Activated CD4-positive, alpha-beta T cell treated with anti-CD3 and anti-CD28 coated beads for 48 hours (primary cell): ENCODE measurements around the gene THAP7.

Source experiments
- DNase-seq: peaks from one replicate; pipeline ENCODE4 v3.0.0-alpha.2; 2020

THAP7 gene

GRCh38 chr22:20962491-20962945 lies 39.4 kb downstream of the THAP7 start:
- no peak for DNase-seq

DNA sequence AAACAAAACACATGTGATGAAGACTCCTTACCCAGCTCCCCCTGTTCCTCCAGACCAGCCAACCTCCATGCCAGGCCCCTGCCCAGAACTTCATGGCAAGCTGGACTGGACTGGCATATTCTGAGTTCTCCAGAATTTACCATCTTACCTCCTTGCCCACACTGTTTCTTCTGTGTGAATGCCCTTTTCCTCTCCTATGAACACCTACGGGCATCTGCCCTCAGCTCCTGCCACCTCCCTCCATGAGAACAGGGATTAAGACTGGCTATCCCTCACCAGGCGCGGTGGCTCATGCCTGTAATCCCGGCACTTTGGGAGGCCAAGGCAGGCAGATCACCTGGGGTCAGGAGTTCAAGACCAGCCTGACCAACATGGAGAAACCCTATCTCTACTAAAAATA lies 41.3 kb downstream of the THAP7 start:
- DNase-seq: no peak

- DNase-seq: no peak
Measured at GRCh38 chr22:20959578-20960461, 42.1 kb downstream of the THAP7 start.

- DNase-seq: no peak
Measured at GRCh38 chr22:20957683-20958431, 44.1 kb downstream of the THAP7 start.

- DNase-seq: no peak
Measured at GRCh38 chr22:20957102-20957682, 44.7 kb downstream of the THAP7 start.

DNA sequence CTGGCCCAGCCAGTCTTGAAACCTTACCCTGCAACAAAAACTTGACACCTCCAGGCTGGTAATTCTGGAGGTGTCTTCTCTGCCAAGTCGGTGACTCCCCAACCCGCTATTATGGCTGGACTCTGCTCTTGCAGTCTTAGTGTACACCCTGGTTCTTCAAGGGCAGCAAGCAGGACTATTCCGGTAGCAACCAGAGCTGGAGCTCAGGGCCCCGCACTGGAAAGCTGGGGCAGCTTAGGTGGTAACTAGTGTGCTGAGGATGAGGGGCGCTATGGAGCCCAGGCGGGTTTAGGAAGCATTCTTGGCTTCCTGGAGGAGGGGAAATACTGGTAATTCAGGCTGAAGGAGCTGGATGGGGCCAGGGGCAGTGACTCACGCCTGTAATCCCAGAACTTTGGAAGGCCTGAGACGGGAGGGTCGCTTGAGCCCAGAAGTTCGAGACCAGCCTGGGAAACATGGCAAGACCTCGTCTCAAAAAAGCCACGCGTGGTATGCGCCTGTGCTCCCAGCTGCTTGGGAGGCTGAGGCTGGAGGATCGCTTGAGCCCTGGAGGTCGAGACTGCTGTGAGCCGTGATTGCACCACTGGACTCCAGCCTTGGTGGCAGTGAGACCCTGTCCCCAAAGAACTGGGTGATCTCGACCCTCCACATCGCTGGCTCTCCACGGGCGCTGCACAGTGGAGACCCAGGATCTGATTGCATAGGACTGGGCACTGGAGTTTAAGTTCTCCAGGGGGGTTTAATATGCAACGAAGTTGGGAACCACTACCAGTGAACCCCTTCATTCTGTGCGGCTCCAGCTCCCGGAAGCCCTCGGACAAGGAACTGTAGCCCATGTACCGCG lies 45.4 kb downstream of the THAP7 start:
- no peak for DNase-seq

GRCh38 chr22:20955548-20955947 lies 46.4 kb downstream of the THAP7 start:
- no peak for DNase-seq

DNA sequence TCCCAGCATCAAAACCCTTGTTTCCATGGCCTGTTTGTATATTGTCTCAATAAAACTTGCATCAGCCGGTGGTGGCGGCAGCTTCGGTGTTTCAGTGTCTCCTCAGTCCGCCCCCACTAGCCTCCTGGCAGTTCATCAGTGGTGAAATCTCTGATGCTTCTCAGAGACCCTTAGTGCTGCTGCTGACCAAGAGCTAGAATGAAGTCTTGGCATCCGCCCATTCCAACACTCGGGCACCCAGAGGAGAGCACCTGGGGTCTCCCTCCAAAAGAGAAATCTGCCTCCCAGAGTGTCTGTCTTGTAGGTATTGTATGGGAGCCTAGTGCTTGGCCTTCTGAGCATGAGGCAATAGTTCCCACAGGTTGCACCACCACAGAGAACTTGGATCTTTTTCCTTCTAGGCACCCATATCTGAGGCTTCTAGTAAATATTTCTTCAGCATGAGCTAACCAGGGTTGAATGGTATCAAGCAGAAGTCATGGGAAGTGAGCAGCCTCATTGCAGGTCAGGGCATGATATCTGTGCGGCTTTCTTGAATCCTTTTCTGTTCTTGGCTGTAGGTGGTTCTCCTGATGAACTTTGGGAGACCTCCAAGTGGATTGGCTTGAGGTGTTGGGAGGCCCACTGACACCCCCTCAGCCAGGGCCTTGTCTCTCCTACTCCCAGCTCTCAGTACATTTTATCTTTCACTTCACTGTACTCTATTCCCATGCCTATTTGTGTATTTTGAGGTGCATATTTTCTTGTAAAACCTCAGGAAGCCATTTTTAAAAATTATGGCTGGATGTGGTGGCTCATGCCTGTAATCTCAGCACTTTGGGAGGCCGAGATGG lies 48.0 kb downstream of the THAP7 start:
- DNase-seq: no peak

DNA sequence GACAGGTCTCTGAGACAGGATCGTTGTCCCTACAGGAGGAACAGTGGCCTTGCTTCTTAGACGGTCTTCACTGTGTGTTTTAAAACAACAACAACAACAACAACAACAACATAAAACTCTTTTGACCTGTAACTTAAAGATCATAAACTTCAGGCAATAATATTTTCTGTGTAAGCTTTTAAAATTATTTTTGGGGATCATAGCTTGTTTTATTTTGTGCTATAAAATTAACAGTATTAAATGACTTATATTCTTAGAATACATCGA lies 48.6 kb downstream of the THAP7 start:
- no peak for DNase-seq

- DNase-seq: no peak
Measured at GRCh38 chr22:20952544-20953341, 49.2 kb downstream of the THAP7 start.

DNA sequence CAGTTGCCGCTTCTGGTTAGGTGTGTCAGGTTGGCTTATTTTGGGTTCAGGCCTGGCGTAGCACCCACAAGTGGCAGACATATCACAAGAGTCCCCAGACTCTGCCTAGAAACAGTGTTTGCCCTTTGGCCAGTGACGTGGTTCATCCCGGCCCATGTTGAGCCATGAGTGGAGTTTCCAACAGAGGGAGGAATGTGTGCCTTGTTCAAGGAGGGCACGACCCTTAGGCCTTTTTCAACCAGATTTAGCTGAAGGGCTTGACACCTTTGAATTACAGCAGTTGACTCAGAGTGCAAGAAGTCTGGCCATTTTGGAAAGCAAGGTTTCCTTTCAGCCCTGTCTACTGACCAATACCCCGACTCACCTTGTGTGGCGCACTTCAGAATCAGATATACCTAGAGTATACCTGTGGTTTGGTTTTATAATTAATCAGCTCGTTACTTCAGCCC lies 50.0 kb downstream of the THAP7 start:
- no peak for DNase-seq

GRCh38 chr22:20951151-20951931 lies 50.6 kb downstream of the THAP7 start:
- no peak for DNase-seq

GRCh38 chr22:20949698-20950183 lies 52.2 kb downstream of the THAP7 start:
- DNase-seq: no peak
